ENCODE results near the gene NPAS3. TPM values are rescaled to one million over a fixed set of nuclear protein-coding genes. Genes with fewer than 3 reads are reported as not detected.

The NPAS3 gene
- total RNA-seq, 6 experiments from 2014 or later = 0.11 to 0.83 (median 0.21) TPM; not detected in 2

DNA sequence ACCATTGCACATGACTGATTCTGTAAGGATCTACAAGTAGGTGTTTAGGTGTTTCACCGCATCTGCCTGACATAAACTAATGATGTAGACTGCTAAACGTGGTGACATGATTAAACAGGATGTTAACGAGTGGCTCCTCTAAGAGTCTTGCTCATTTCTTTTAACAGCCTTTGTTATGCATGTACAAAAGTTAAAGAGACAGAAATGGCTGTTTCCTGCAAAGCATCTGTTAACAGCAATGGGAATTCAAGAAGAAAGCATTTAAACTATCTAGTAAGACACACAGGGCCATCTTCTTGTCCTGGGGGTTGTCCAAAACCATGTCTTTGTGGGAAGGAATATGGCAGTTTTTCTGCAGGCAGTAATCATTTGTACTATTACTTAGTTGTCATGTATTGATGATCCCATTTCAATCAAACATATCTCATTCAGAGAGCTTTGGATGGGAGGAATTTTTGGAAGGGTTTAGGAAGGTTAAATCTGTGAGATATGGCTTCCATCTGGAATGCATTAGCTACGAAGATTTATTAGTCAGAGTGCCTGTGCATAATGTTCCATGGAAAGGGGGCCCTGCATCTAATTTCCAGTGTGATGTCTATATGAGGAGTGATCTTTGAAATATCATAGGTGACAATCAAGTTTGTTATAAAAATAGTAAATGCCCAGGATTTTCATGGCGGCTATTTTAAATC is 517.1 kb downstream of the NPAS3 start:
- 60% methylated on average over 5 of the region's 5 CpGs for WGBS (ENCODE audit: insufficient coverage, low coverage, low lambda C conversion rate, missing lambda C conversion rate)
- TF ChIP-seq, protein P1, sequence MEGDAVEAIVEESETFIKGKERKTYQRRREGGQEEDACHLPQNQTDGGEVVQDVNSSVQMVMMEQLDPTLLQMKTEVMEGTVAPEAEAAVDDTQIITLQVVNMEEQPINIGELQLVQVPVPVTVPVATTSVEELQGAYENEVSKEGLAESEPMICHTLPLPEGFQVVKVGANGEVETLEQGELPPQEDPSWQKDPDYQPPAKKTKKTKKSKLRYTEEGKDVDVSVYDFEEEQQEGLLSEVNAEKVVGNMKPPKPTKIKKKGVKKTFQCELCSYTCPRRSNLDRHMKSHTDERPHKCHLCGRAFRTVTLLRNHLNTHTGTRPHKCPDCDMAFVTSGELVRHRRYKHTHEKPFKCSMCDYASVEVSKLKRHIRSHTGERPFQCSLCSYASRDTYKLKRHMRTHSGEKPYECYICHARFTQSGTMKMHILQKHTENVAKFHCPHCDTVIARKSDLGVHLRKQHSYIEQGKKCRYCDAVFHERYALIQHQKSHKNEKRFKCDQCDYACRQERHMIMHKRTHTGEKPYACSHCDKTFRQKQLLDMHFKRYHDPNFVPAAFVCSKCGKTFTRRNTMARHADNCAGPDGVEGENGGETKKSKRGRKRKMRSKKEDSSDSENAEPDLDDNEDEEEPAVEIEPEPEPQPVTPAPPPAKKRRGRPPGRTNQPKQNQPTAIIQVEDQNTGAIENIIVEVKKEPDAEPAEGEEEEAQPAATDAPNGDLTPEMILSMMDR (IDR thresholded peaks at IDR 0.05) = no peak
- no peak for TF ChIP-seq POLR2A (IDR thresholded peaks at IDR 0.05)
- intact Hi-C loops (cut with DNase I) = no loop called here

DNA sequence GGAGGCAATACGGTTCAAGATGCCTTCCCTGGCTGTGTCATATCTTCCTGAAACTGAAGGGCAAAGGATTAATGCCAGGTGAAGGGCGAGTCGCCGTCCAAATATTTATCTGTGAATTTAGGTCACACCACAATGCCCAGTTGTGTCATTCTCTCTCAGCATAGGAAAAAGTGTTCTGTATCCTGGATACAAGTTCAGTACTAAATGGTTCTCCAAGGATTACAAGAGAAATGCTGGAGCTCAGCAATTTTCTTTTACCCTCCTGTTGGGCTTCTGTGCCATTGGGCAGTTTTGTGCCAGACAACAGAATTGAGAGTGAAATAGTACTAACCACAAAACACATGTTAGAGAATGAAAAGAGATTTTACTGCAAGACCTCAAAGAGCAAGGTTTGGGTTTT is 518.3 kb downstream of the NPAS3 start:
- Histone ChIP-seq H3K27me3 (no peaks in the 10 kb centered on the region), H3K36me3 (no peaks in the 10 kb centered on the region), H3K9me3 (no peaks in the 10 kb centered on the region), H3K4me3 (no peak overlapping the region), H3K4me1 (no peaks in the 10 kb centered on the region), H3K27ac (no peak overlapping the region)
- 66% methylated on average over 4 of the region's 4 CpGs for WGBS (ENCODE audit: insufficient coverage, low coverage, low lambda C conversion rate, missing lambda C conversion rate)
- intact Hi-C loops (cut with DNase I) = no loop called here
- TF ChIP-seq, protein P1 (IDR thresholded peaks at IDR 0.05) = no peak
- no peak for TF ChIP-seq POLR2A (IDR thresholded peaks at IDR 0.05)
- ATAC-seq (no peak), DNase-seq (no peak)

More for the DNA sequence above, 517.1 kb downstream of the NPAS3 start:
- Histone ChIP-seq H3K4me3 (no peak overlapping the region), H3K9me3 (no peaks in the 10 kb centered on the region), H3K4me1 (no peaks in the 10 kb centered on the region), H3K27me3 (no peaks in the 10 kb centered on the region), H3K36me3 (no peaks in the 10 kb centered on the region), H3K27ac (no peak overlapping the region)
- DNase-seq = no peak
- ATAC-seq = no peak

DNA sequence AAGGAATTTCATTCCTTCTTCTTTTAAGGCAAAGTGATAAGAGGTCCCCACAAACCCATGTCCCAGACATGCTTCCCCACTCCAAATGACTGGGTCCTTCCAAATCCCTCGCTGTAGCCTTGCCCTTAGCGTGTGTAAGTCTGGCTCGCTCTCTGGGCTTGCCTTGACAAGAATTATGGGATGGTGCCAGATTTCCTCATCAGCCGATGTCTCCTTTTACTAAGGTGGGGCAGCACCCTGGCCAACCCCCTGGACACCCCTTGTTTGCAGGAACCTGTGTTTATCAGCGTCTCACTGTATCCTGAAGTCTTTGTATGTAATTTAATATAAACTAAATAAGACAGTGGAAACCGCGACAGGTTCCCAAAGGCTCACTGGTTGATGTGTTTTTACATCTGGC is 518.9 kb downstream of the NPAS3 start:
- DNase-seq = no peak
- H3K36me3 ChIP-seq = no peaks in the 10 kb centered on the region
- H3K9me3 ChIP-seq = no peaks in the 10 kb centered on the region
- no peaks in the 10 kb centered on the region for H3K27me3 ChIP-seq
- no peak overlapping the region for H3K4me3 ChIP-seq
- intact Hi-C loops (cut with DNase I) = no loop called here
- no peak overlapping the region for H3K27ac ChIP-seq
- TF ChIP-seq POLR2A (IDR thresholded peaks at IDR 0.05) = no peak
- TF ChIP-seq, protein P1 (IDR thresholded peaks at IDR 0.05) = no peak
- WGBS (ENCODE audit: insufficient coverage, low coverage, low lambda C conversion rate, missing lambda C conversion rate) = 84% methylated on average over 3 of the region's 7 CpGs
- no peaks in the 10 kb centered on the region for H3K4me1 ChIP-seq
- no peak for ATAC-seq

DNA sequence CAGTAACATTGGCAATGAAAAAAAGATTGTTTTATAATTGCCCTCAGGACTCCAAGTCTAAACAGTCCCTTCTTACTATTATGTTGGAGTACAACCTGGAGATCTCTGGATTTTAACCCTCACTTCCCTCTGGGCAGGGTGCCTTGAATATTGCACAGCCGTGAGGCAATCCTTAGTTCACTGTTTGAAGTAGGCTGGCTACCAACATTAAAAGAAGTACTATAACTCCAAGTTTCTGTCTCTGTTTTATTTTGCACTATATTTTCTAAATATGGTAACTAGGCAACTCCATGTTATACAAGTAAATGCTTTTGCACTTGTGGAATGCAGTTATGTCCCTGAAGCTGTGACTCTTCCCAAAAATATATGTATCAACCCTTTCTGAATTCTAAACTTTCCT is 521.5 kb downstream of the NPAS3 start:
- H3K4me3 ChIP-seq = no peak overlapping the region
- intact Hi-C loops (cut with DNase I) = no loop called here
- no peaks in the 10 kb centered on the region for H3K4me1 ChIP-seq
- 25% methylated on average over 1 of the region's 1 CpG for WGBS (ENCODE audit: insufficient coverage, low coverage, low lambda C conversion rate, missing lambda C conversion rate)
- H3K36me3 ChIP-seq = no peaks in the 10 kb centered on the region
- DNase-seq = no peak
- ATAC-seq = no peak
- TF ChIP-seq, protein P1 (IDR thresholded peaks at IDR 0.05) = no peak
- no peak for TF ChIP-seq POLR2A (IDR thresholded peaks at IDR 0.05)
- no peaks in the 10 kb centered on the region for H3K9me3 ChIP-seq
- no peaks in the 10 kb centered on the region for H3K27me3 ChIP-seq
- H3K27ac ChIP-seq = no peak overlapping the region
